Urothelium cell line (cell line): ENCODE measurements around the gene EPHB4.
"Not testable (repeated sequence)": the region's sequence is repeated elsewhere in the genome, so short reads cannot be mapped to it uniquely, and the experiment has no call there.

ENCODE experiments used
- DNase-seq: peaks from one replicate; pipeline ENCODE4 v3.0.0; 2011; ENCODE audit warnings: low spot score, mixed read lengths
- FAIRE-seq: peaks from 2 replicates; lab custom pipeline; 2011; peaks lifted over from hg19 to GRCh38; lab: Jason Lieb, UNC

EPHB4 gene

DNA sequence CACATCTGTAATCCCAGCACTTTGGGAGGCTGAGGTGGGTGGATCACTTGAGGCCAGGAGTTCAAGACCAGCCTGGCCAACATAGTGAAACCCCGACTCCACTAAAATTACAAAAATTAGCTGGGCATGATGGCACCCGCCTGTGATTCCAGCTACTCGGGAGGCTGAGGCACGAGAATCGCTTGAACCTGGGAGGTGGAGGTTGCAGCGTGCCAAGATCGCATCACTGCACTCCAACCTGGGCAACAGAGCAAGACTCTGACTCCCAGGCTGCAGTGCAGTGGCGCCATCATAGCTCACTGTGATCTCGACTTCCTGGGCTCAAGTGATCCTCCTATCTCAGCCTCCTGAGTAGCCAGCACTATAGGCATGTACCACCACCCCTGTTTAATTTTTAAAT lies 27.6 kb upstream of the EPHB4 start:
- not testable (repeated sequence) for FAIRE-seq, DNase-seq

DNA sequence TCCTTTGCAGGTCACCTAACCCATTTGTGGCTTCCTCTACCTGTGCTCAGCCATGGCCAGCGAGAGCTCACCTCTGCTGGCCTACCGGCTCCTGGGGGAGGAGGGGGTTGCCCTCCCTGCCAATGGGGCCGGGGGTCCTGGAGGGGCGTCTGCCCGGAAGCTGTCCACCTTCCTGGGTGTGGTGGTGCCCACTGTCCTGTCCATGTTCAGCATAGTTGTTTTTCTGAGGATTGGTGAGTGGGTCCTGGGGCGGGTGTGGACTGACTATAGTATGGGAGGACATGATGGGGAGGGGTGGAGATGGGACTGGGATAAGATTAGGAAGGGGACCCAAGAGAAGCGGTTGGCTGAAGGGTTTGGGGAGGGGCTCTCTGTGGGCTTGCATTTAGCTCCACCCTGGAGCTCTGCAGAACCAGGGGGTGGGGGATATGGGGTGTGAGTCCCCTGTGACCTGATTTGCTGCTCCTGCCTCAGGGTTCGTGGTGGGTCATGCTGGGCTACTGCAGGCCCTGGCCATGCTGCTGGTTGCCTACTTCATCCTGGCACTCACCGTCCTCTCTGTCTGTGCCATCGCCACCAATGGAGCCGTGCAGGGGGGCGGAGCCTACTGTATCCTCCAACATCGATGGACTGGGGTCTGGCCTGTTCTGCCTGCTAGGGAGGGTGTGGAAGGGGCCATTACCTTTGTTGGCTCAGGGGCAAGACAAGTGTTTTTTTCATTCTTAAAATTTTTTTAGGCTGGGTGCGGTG lies 27.0 kb upstream of the EPHB4 start:
- FAIRE-seq, result no peak

DNA sequence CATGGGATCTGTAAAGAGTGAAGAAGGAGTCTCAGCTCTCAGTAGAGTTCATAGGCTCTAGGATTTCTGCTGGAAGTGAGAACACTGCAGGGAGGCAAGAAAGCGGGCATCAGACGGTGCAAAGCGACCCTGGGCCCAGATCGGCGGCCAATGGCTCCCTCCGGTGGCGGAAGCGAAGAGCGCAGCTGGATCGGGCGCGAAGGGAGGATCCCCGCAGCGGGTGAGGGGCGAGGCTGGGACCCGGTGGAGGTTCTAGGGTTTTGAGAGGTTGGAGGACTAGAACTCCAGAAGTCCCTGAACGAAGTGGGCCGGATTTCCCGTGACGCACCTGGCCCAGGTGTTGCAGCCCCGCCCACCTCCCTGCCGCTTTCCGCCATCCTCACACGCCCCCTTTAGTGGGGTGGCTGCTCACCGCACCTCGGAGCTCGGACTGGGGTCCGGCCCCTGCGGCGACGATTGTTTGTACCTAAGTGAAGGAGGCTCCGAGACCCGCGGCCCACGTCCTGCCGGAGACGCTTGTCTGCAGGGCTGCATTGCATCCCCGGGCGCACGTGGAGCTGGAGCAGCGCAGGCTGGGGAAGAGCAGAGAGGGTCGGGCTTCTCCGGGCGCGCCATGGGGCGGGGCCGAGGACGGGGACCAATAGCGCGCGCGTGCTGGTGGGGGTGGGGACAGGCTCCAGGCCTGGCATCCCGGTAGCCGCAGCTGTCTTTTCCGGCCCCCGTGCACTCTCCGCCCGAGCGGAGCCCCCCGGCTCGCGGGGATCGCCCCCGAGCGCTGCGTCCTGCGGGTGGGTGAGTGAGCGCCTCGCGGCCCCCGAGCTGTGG lies 24.9 kb upstream of the EPHB4 start, which contains the start of gene SLC12A9:
Gene SLC12A9, plus strand, starts transcription at position 666 of the 825 bp plus-strand sequence. CDS start 1,485 bp downstream, outside the sequence.
- FAIRE-seq (peak; percentile 95), DNase-seq (peak; percentile 99)

More for the DNA sequence above, 27.0 kb upstream of the EPHB4 start:
- peak; percentile 2 for DNase-seq

DNA sequence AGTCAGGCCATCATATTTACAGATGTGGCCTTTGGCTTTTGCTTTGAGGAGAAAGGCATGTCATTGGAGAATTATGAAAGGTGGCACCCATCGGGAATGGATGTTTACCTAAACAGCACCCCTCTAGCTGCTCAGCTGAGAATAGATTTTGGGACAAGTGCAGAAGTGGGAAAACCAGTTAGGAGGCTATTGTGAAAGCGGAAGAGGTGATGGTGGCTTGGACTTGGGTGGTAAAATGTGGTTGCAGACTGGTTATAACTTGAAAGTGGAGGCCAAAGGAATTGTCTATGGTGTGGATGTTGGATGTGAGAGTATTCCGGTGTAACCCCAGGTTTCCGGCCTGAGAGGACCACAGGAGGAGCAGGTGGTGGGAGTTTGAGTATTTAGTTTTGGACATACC lies 20.0 kb upstream of the EPHB4 start:
- FAIRE-seq, result no peak
- DNase-seq, result no peak

DNA sequence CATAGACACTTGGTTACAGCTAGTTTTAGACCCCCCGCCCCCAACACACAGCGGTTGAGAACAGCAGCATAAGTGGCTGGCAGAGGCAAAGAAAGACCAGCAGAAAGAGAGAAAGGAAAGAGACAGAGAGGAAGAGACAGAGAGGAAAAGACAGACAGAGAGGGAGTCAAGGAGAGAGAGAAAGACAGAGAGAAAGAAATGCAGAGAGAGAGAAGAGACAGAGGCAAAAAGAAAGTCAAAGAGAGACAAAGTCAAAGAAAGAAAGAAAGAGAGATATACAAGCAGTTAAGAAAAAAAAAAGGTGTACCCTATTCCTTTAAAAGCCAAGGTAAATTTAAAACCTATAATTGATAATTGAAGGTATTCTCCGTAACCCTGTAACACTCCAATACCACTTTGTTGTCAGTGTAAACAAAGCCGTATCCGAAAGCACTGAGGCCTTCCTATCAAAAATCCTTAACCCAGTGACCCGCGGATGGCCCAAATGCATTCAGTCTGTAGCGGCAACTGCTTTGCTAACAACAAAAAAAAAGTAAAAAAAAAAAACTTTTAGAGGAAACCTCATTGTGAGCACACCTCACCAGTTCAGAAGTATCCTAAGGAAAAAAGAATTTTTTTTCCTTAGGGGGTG lies 13.3 kb upstream of the EPHB4 start:
- DNase-seq (no peak), FAIRE-seq (no peak)

DNA sequence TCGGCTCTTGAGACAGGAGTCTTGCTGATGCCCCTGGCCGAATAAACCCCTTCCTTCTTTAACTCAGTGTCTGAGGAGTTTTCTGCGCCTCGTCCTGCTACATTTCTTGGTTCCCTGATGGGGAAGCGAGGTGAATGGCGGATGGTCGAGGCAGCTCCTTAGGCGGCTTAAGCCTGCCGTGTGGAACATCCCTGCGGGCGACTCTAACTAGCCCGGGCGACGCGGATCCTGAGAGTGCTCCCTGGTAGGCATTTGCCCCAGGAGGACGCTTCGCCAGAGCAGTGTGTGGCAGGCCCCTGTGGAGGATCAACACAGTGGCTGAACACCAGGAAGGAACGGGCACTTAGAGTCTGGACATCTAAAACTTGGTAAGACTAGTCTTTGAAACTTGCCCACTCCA lies 12.0 kb upstream of the EPHB4 start:
- no peak for DNase-seq
- FAIRE-seq, result no peak

DNA sequence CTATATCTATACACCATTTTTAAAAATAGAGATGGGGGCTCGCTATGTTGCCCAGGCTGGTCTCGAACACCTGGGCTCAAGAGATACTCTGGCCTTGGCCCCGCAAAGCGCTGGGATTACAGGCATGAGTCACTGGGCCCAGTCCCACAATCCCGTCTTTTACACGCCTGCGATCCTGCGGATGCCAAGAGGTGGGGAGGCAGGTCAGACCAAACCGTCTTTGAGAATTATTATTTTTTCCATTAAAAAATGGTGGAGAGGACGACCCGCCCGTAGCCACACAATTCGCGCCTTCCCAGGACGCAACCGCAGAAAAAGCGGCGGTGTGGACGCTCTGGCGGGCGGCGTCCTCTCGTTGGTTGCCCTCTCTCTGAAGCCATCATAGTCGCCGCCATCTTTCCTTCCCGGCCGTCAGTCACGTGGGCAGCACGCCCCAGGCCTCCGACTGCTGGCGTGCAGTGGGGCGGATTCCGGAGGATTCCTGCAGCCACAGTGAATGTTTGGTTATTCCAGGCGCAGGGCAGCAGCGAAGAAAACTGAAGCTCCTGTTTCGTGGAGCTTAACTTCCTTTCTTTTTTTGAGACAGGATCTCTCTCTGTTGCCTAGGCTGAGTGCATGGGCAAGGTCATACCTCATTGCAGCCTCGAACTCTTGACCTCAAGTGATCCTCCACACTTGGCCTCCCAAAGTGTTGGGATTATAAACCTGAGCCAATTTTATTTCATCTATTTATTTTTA lies 9.9 kb upstream of the EPHB4 start:
- peak; percentile 92 for FAIRE-seq
- peak; percentile 98 for DNase-seq

DNA sequence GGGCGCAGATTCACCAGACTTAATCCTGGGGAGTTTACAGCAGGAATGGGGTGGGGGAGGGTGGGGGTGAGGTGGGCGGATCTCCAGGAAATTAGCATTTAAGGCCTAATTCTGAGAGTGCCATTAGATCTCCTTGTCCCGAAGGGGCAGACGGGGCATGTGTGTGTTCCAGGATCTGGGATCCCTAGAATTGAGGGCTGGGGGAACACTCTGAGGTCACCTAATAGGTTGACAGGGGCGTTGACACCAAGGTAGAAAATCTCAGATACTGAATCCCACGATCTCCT lies 9.4 kb upstream of the EPHB4 start:
- DNase-seq, result no peak
- FAIRE-seq, result no peak

DNA sequence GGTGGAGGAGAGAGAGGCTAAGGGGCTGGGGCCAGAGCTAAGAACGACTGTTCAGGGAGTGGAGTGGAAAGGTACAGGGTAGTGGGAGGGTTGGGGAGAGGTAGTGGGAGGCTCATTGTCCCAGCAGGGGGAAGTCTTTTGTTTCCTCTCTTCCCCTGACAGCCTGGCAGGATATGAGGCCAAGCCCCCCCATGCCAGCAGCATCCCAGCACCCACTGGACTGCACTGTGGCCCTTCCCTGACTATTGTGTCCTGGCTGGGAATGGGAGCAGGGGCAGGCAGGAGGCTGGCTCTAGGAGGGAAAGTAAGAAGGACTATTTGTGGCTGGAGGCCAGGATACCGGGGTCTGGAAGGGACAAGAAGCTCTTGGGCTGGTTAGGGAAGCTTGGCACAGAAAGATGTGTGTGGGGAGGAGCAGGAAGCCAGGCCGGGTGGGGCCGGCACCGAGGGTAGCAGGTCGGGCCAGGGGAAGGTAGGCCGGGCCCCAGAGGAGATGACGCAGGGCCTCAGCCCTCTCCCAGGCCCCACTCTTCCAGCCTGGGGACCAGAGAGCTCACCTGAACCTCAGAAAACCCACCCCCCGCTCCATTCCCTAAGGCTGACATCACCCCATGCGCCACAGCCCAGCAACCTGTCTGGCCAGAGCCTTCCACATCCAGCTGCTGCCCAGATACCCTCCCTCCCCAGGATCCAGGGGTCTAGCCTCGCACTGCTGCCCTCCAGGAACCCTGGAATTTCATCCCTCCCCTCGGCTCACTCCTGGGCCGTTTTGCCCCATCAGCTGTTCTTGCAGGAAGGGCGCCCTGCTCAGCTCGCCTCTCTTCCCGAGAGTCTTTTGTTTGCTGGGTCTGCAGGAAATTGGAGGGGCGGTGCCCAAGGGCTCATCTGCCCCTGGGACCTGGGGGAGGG lies 8.8 kb upstream of the EPHB4 start:
- no peak for FAIRE-seq
- peak; percentile 69 for DNase-seq

DNA sequence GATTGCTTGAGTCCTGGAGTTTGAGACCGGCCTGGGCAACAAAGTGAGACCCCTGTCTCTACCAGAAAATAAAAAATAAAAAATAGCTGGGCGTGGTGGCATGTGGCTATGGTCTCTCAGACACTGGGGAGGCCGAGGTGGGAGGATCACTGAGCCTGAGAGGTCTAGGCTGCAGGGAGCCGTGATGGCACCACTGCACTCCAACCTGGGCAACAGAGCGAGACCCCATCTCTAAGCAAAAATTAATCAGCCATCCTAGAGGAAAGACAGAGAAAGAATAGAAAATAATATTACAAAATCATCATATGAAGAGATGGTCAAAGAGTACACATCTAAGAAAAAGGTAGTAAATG lies 4.9 kb upstream of the EPHB4 start:
- FAIRE-seq (no peak), DNase-seq (no peak)

DNA sequence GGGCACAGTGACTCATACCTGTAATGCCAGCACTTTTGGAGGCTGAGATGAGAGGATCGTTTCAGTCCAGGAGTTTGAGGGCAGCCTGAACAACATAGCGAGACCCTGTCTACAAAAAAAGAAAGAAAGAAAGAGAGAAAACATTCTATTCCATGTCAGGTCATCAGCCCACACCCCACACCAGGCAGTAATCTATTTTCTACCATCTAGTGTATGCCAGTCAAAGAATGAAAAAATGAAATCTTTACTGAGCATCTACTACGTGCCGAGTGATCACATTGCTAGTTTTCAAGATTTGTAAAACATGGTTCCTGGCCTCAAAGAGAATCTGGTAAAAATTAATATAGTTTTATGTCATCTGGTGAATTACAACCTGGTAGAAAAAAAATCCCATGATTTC lies 3.1 kb upstream of the EPHB4 start:
- no peak for DNase-seq
- FAIRE-seq, result no peak

DNA sequence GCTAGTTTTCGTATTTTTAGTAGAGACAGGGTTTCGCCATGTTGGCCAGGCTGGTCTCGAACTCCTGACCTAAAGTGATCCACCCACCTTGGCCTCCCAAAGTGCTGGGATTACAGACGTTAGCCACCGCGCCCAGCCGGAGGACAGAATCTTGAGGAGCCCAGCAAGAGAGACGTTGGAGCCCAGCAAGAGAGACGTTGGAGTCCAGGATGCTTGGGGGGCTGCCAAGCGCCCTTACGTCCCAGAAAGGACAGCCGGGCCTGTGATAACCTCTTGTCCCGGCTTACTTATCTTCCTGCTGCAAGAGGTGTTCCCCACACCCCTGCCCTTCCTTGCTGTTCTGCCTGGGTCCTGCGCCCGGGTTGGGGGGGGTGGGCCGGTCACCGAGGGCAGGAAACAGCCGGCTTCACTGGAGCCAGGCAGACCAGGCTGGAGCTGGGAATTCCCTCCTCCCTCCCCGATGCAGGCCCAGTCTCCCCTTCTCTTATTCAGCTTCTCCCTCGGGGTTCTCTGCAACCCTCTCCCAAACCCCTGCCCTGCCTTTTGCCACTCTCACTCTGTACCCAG lies 1.9 kb upstream of the EPHB4 start:
- FAIRE-seq, result no peak
- no peak for DNase-seq

DNA sequence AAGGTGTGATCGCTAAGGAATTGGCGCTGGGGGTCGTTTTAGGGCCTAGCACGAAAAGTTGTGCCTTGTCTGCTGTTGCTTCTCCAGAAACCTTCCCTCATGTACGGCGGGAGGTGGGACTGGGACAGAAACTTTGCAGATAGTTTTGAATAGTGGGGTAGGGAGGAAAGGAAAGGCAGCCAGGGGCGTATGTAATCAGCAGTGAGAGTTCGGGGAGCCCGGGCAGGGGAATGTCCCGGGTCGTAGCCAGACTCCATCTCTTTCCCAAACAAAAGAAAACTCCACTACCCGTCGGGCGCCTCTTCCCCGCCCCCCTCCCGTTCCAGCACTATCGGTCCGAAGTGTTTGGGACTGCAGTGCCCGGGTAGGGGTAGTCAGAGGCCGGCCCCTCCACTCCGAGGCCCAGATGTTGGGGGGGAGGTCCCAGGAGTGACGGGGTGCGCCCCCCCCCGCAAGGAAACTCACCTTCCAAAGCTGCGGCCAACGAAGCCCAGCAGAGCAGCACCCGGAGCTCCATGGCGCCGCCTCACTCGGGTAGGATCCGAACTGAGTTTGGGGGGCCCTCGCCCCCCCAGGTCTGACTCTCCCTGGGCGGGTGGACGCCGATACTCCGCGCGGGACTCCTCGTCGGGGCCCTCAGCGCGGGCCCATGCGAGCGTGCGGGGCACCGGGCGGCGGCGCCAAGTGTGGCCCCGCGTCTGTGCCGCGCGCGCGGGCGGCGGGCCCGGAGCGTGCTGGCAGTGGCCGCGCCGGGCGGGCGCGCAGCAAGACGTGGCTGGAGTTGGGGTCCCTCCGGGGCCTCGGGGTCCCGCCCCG lies 601 bp downstream of the EPHB4 start:
- DNase-seq (no peak), FAIRE-seq (no peak)

DNA sequence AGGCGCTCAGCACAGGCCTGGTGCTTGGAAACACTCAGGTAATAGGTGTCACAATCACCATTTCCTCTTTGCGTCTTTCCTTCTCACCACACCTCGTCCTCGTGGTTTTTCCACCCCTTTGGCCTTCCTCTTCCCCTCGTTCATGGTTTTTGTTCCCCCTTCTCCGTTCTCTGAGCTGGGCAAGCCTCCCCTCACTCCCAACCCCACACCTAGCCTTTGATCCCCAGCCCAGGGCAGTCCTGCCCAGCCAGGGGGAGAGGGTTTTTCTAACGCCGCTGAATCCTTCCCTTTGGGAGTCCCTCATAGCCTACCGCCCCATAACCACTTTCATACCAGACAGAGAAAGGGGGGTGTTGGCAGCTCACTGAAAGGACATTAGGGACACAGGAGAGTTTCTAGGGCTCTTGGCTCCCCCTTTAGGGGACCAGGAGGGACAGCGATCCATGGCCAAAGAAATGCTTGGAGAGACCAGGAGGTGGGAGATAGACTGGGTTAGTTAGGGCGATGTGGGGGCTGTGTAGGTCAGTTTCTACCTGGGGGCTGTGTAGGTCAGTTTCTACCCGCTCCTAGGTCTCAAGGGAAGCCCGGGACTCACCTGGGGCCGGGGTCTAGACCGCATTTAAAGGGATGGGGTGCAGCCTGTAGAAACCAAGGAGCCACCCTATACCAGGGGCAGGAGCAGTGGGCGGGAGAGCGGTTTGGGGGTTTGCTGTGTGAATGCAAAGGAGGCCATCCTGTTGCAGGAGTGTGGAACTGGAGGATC lies 1.4 kb downstream of the EPHB4 start:
- DNase-seq (no peak), FAIRE-seq (no peak)

DNA sequence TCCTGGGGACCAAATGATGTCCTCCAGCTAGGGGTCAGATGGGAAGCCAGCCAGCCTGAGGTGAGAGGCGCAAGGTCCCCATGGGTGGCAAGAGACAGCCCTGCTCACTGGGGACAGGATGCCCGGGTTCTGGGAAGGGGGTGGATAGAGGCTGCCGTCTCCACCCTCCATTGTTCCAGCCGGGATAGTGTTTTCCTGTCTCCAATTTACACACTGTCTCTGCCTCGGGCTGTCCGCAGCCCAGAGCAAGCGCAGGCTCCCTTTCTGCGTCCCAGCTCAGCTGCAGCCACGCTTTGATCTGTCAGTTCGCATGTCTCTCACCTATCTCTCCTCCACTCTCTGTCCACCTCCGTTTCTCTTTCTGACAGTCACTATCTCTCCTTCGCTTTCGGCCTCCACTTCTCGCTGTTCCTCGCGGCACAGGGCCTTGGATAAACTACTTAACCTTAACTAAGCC lies 2.1 kb downstream of the EPHB4 start:
- FAIRE-seq (no peak), DNase-seq (peak; percentile 40)

DNA sequence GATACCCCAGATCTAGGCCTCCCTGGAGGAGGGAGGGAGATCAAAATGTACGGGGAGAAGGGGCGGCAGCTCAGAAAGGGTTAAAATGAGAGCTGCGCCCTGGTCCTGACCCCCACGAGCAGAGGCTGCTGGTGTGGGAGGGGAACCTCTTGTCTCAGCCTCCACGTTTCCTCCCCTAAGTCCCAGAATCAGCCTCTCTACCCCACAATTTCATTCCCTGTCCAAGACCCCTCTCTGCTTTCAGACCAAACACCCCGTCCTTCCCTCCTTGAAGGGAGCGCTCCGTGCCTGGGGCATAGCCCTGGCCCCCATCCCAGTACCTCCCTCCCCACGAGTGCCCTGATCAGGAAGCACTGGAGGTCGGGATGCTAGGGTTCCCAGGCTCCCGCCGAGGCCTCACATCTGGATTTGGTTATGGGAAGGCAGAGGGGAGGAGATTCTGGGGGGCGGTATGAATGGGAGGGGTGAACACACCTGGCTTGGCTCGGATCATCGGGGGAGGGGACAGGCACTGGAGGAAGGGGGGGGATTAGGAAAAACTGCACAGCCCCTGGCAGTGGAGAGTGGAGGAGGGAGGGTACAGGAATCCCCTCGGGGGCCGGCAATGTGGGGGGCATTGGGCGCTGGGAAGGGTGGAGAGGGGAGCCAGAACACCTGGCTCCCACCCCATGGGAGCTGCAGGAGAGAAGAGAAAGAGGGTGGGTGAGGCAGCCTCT lies 2.7 kb downstream of the EPHB4 start:
- no peak for DNase-seq
- no peak for FAIRE-seq

DNA sequence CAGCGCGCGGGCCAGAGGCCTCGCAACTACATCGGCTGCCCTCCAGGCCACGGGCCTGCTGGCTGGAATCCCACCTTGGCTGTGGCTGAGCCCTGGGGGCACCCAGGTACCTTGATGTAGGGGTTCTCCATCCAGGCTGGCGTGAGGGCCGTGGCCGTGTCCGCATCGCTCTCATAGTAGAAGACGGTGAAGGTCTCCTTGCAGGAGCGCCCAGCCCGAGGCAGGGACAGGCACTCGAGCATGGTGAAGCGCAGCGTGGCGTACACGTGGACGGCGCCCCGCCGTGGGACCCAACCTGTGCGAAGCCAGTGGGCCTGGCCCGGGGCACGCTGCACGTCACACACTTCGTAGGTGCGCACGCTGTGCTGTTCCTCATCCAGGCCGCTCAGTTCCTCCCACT lies 3.8 kb downstream of the EPHB4 start:
- FAIRE-seq (no peak), DNase-seq (no peak)

DNA sequence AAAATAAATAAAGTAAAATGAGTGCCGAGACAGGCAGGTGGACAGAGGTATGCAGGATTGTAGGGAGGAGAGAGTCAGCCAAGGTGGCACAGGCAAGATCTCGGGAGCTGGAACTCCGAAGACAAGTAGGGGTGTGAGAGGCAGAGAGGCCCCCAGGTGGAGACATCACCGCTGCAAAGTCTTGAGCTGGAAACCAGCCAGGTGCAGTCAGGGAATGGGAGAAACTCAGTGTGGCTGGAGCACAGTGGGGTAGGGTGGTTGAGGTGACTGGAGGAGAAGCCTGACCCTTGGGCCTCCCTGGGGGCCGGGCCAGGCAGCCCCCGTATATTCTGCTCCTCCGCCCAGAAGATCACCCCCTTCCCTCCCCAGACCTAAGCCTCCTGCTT lies 4.2 kb downstream of the EPHB4 start:
- DNase-seq (no peak), FAIRE-seq (no peak)
